Epithelial cell of proximal tubule (primary cell): Measurements from ENCODE around the gene MOCOS. TPM values are rescaled to one million over a fixed set of nuclear protein-coding genes. Genes with fewer than 3 reads are reported as not detected.
A peak's percentile ranks its signal among the peaks of the same experiment; 100 is the strongest.

Experiments
- DNase-seq: peaks from one replicate; pipeline ENCODE4 v3.0.0-alpha.2; 2011; ENCODE audit warnings: low read depth
- H3K4me3 ChIP-seq: 2 replicates; pipeline ENCODE4 v1.5.1; 2011; ENCODE audit warnings: low read depth, mild to moderate bottlenecking, low read length
- CTCF ChIP-seq: conservative IDR thresholded peaks from 2 replicates; pipeline ENCODE4 v1.5.1; 2012; ENCODE audit warnings: low read depth, mild to moderate bottlenecking, low read length
- total RNA-seq: library from RNA; depleted of rRNA; stranded (reverse); fragments of >200 nt; gene quantifications from 2 replicates; pipeline ENCODE4 v1.2.3, GENCODE V29; 2015

Gene MOCOS
- 5.7 and 14.8 TPM in 2 replicates for total RNA-seq

- peak; percentile 2 for TF ChIP-seq CTCF
- DNase-seq = no peak
Observed at GRCh38 chr18:36187193-36187825, at the start of gene MOCOS. MOCOS (plus strand) TSS chr18:36187497; CDS start chr18:36187540, 43 bp downstream.

GRCh38 chr18:36139245-36139644 is 48.1 kb upstream of the MOCOS start:
- no peak for DNase-seq
- no peak overlapping the region for H3K4me3 ChIP-seq
- no peak for TF ChIP-seq CTCF

More at GRCh38 chr18:36187193-36187825, at the start of gene MOCOS:
- peak within 1 kb of the TSS; percentile 83 for H3K4me3 ChIP-seq

GRCh38 chr18:36141576-36141975 is 45.7 kb upstream of the MOCOS start:
- TF ChIP-seq CTCF = no peak
- no peak for DNase-seq
- H3K4me3 ChIP-seq = no peak overlapping the region

- H3K4me3 ChIP-seq = no peak overlapping the region
- TF ChIP-seq CTCF = no peak
- DNase-seq = no peak
Observed at GRCh38 chr18:36142751-36143150, 44.5 kb upstream of the MOCOS start.

GRCh38 chr18:36143391-36143790 is 43.9 kb upstream of the MOCOS start:
- no peak for DNase-seq
- no peak for TF ChIP-seq CTCF

GRCh38 chr18:36149514-36150289 is 37.6 kb upstream of the MOCOS start:
- no peak for TF ChIP-seq CTCF
- DNase-seq = no peak
- H3K4me3 ChIP-seq = no peak overlapping the region

More at GRCh38 chr18:36143391-36143790, 43.9 kb upstream of the MOCOS start:
- no peak overlapping the region for H3K4me3 ChIP-seq

GRCh38 chr18:36152781-36153180 is 34.5 kb upstream of the MOCOS start:
- DNase-seq = no peak
- TF ChIP-seq CTCF = no peak
- no peak overlapping the region for H3K4me3 ChIP-seq
